IPS-20b (cell line): ENCODE results near the gene ZIC2.

Source experiments
- H3K27ac ChIP-seq: one replicate; pipeline ENCODE4 v1.5.1; 2013; ENCODE audit warnings: low read length
- H3K27me3 ChIP-seq: 2 replicates; pipeline ENCODE4 v1.6.1; 2013; ENCODE audit warnings: mild to moderate bottlenecking, low read length, inconsistent platforms; ENCODE audit not compliant: insufficient read depth
- H3K36me3 ChIP-seq: 2 replicates; pipeline ENCODE4 v1.6.1; 2013; ENCODE audit warnings: low read depth, mild to moderate bottlenecking, inconsistent platforms, low read length, moderate library complexity; ENCODE audit not compliant: insufficient read depth
- H3K4me1 ChIP-seq: 2 replicates; pipeline ENCODE4 v1.6.1; 2013; ENCODE audit warnings: mild to moderate bottlenecking, control low read depth, inconsistent platforms, low read length, moderate library complexity; ENCODE audit not compliant: insufficient read depth
- H3K4me3 ChIP-seq: 2 replicates; pipeline ENCODE4 v1.5.1; 2013; ENCODE audit warnings: mild to moderate bottlenecking, low read length, inconsistent platforms
- H3K9ac ChIP-seq: 2 replicates; pipeline ENCODE4 v1.6.1; 2013; ENCODE audit warnings: low read depth, mild to moderate bottlenecking, inconsistent platforms, low read length, moderate library complexity
- H3K9me3 ChIP-seq: 2 replicates; pipeline ENCODE4 v1.6.1; 2013; ENCODE audit warnings: mild to moderate bottlenecking, low read depth, low read length, inconsistent platforms; ENCODE audit not compliant: insufficient read depth

ZIC2 gene

DNA sequence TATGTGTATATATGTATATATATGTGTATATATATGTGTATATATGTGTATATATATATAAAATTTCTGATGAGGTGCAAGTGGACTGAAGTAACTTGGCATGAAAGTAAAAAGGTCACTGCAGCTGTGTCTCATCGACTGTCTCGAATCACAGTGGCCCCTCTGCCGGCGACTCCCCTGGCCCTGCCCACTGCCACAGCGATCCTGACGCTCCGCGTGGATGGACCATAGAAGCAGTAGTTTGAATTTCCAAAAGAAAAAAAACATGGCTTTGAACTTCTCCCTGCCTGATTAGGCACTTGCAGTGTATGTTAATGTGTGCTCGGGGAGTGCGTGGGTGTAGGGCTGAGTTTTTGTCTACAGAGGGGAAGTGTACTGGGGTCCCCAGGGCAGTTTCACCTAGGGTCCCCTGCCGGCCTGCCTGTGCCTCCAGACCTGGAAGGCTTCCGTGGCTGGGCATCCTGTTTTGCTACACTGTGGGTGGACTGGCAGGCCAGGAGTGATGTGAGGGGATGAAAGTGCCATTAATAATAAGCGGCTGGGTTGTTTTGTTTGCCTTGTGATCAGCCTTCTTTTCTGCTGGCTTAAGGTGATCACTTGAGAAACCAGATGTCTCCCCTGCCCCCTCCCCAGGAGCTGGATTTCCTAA, 20.8 kb upstream of the ZIC2 start:
- no peaks in the 10 kb centered on the region for H3K9me3 ChIP-seq
- no peak overlapping the region for H3K9ac ChIP-seq
- H3K4me3 ChIP-seq, result peak overlapping the region; percentile 24; the same call in 1 of the 2 replicates
- H3K4me1 ChIP-seq, result peaks cover 24% of the 10 kb centered on the region
- peaks cover 24% of the 10 kb centered on the region for H3K36me3 ChIP-seq
- no peak overlapping the region for H3K27ac ChIP-seq
- peaks cover 67% of the 10 kb centered on the region for H3K27me3 ChIP-seq

DNA sequence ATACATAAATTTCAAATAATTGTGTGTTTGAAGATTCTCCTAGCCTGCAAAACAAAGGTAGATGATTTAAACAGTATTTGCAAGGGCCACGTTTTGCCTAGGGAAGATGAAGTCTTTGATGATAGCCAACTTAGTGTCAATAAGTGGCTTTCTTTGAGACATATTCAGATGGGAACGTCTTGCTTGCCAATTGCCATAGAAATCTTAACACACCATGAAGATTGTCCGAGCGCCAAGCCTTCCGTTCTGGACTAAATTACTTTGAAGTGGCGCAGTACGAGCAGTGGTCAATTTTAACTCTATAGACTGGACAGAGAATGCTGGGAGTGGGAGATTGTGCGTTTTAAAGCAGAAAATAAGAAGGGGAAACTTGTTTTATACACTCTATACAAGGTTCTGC, 19.9 kb upstream of the ZIC2 start:
- Histone ChIP-seq H3K27ac (no peak overlapping the region), H3K4me1 (peaks cover 28% of the 10 kb centered on the region), H3K27me3 (peaks cover 59% of the 10 kb centered on the region), H3K36me3 (peaks cover 32% of the 10 kb centered on the region), H3K9ac (no peak overlapping the region), H3K4me3 (no peak overlapping the region), H3K9me3 (no peaks in the 10 kb centered on the region)

DNA sequence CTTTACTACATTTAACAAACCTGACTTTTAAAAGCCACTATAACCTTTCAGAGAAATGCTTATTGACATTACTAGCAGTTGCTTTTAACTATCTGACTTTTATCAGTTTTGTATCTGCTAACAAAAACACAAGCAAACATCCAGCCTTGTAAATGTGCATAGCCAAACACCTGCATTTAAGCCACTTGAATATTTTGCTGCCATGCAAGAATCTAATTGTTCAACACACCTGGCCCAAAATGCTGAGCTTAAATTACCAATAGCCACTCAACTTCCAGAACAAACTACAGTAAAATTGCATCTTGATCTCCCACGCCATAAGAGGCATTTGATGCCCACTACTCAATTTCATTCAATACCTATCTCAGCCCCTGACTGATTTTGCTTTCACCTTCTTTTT, 19.3 kb upstream of the ZIC2 start:
- Histone ChIP-seq H3K27me3 (peaks cover 56% of the 10 kb centered on the region), H3K4me1 (peaks cover 29% of the 10 kb centered on the region), H3K4me3 (no peak overlapping the region; the same call in 1 of the 2 replicates), H3K36me3 (peaks cover 38% of the 10 kb centered on the region), H3K9me3 (no peaks in the 10 kb centered on the region), H3K27ac (no peak overlapping the region), H3K9ac (no peak overlapping the region)

DNA sequence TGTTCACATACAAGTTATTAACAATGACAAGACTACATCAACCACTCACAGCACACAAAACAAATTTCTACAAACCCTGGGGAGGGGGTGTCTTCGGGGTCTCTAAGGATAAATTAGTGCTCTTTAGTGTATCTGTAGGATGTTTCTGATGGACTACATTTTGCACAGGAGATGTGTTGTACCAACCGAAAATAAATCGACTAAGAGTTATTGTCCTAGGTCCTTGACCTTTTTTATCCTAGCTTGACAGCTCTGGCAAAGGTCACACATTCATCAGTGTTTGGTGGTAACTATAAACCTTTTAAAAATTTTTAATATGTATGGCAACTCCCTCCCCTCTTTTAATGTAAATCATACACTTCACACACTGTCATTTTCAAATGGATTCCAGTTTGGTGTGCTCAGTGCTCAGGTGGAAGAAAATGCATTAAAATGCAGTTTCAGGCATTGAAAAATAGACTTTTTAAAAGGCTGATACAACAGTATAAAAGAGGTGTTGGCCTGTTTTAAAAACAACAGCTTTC, 17.7 kb upstream of the ZIC2 start:
- Histone ChIP-seq H3K9me3 (no peaks in the 10 kb centered on the region), H3K4me3 (no peak overlapping the region), H3K27ac (no peak overlapping the region), H3K36me3 (peaks cover 54% of the 10 kb centered on the region), H3K9ac (no peak overlapping the region), H3K4me1 (peaks cover 25% of the 10 kb centered on the region), H3K27me3 (peaks cover 47% of the 10 kb centered on the region)

DNA sequence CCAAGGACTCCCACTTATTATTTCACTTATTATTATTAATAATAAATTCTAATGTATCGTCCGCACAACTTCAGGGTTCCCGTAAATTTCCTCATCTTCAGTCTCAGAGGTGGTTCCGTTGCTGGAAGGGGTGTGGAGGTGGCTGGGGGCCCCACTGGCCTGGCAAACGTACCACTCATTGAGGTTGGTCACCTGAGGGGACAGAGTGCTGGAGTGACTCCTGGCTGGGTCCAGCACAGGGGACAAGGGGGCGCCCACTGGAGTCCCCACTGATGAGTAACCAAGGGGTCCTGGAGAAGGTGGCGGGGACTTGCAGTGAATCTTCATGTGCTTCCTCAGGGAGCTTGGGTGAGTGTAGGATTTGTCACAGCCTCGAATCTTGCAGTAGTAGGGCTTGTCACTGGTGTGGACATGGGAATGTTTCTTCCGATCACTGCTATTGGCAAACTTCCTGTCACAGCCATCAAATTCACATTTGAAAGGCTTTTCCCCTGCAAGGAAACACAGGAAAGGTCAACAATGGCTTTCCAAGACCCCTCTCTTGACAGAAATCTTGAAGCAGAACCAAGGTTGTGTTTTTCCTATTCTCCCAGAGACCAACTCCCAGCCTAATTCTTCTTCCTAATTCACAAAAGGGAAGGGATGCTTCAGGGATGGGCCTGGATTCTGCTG, 16.1 kb upstream of the ZIC2 start:
- no peaks in the 10 kb centered on the region for H3K9me3 ChIP-seq
- peaks cover 19% of the 10 kb centered on the region for H3K4me1 ChIP-seq
- peak overlapping the region; percentile 96; the same call in 1 of the 2 replicates for H3K9ac ChIP-seq
- peak overlapping the region; percentile 94; the same call in 1 of the 2 replicates for H3K4me3 ChIP-seq
- H3K27me3 ChIP-seq, result peaks cover 36% of the 10 kb centered on the region
- H3K27ac ChIP-seq, result no peak overlapping the region
- H3K36me3 ChIP-seq, result peaks cover 60% of the 10 kb centered on the region

DNA sequence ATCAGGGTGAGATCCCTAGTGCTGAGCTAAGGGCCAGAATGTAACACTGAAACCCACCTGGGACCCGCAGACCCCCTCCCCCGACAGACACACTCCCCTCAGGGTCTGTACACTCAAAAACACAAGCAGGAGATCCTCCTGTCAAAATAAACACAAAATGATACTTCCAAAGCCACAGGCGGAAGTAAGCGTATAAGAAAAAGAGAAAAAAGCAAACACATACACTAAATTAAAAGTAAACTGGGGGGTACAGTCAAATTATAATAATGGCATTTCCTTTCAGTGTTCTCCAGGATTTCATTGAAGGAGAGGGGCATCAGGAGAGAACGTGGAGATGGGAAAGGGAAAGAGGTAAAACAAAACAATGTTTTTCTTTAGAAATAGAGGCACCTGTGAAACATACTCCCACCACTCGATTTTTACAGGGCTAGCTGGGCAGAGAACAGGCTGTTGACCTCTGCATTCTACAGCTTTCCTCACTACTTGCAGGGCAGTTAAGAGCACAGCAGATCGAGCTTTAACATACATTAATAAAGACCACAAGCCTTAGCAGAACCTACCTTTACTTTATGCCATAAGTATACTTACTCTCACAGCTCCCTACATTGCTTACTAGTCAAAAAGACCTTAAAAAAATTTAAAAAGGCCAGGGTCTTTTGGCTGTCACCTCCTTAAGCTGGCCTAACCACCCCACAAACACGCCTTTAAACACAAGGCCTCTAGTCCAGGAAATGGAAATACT, 15.3 kb upstream of the ZIC2 start:
- Histone ChIP-seq H3K27me3 (peaks cover 28% of the 10 kb centered on the region), H3K4me1 (peaks cover 15% of the 10 kb centered on the region), H3K36me3 (peaks cover 60% of the 10 kb centered on the region), H3K4me3 (peak overlapping the region; percentile 94), H3K9me3 (no peaks in the 10 kb centered on the region), H3K9ac (peak overlapping the region; percentile 96; the same call in 1 of the 2 replicates), H3K27ac (no peak overlapping the region)

DNA sequence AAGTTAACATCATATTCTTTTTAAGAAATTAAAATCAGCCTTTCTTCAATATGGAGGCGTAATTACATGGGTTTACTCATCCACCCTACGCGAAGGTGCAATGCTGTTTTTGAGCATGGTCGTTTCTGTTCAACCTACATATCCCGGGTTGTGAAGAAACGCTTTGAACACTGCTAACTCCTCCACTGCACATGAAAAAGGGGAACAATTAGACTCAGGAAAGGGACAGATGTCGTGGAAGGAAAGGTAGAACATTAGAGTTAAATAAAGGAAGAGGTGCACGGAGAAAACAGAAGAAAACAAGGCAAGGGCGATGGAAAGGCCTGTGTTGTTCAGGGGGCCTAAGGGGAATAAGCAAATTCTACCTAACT, 14.1 kb upstream of the ZIC2 start:
- H3K4me1 ChIP-seq, result peaks cover 12% of the 10 kb centered on the region; the same call in 1 of the 2 replicates
- H3K27me3 ChIP-seq, result peaks cover 22% of the 10 kb centered on the region
- H3K36me3 ChIP-seq, result peaks cover 60% of the 10 kb centered on the region
- peak overlapping the region; percentile 96 for H3K9ac ChIP-seq
- H3K27ac ChIP-seq, result no peak overlapping the region
- peak overlapping the region; percentile 94 for H3K4me3 ChIP-seq
- no peaks in the 10 kb centered on the region for H3K9me3 ChIP-seq

DNA sequence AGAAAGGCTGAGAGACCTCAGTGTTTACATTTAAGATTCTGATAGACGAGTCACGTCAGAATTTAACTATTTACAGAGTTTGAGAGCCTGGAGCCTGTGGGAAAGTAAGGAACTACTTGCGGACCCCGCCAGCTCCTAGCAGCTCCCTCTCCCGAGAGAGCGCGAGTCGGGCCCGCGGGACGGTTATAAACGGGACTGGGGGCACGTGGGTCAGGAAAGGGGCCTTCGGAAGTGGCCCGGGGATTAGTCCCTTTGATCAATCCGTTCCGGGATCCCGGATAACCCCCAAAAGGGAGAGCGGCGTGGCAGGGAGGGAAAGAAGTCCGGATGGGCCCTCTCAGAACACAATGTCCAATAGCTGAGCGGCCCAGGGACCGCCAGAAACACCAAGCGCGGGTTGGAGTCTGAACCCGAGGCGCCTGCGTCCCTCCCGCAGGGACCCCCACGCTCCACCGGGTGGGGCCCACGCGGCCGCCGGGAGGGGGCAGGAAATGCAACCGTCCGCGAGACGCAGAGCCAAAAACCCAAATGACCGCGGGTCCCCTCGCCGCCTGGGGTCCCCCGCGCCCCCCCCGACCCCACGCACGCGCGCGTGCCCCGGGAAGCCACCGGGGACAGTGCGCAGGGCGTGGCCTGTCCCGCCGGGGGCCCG, 13.6 kb upstream of the ZIC2 start:
- H3K9ac ChIP-seq, result peak overlapping the region; percentile 96
- peaks cover 60% of the 10 kb centered on the region for H3K36me3 ChIP-seq
- H3K4me1 ChIP-seq, result peaks cover 15% of the 10 kb centered on the region; the same call in 1 of the 2 replicates
- no peaks in the 10 kb centered on the region for H3K9me3 ChIP-seq
- H3K27me3 ChIP-seq, result peaks cover 27% of the 10 kb centered on the region
- H3K27ac ChIP-seq, result no peak overlapping the region
- H3K4me3 ChIP-seq, result peak overlapping the region; percentile 94

DNA sequence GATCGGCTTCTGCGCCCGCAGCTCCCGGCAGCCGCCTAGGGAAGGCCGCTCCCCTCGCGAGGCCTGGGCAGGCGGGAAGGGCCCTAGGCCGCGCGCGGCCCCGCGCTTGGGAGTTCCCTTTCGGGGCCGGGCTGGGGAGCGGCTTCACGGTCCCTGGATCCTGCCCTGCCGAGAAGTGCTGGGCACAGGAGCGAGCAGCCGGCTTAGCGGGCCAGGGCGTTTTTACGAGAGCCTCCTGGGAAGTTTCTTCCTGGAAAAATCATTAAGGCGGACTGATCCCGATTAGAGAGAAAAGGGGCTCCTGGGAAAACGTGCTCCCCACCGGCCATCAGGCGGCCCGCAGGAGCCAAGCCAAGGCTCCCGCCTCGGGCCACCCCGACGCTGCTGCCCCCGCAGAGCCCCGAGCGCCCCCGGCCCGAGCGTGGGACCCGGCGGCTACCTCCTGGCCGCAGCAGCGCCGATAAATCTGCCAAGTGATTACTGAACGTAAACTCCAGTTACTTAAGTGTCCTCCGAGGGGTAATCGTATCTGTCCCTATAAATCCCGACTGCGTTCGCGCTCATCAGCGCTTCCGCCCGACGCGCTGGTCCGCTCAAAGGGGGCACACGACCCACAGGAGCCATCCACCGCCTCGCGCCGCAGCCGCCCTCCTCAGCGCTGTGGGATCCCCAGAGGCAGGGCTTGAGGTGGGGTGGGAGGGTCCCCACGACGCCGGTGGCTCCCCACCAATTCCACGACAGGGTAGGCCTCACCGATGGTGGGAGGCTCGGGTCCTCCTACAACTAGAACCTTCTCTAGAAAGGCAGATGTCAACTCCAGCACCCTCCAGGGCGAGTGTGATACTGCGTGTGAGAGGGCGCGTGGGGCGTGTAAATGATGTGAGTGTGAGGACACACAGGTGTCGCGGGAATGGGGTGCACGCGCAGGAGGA, 12.8 kb upstream of the ZIC2 start:
- Histone ChIP-seq H3K9me3 (no peaks in the 10 kb centered on the region), H3K9ac (peak overlapping the region; percentile 96), H3K4me1 (peaks cover 22% of the 10 kb centered on the region; the same call in 1 of the 2 replicates), H3K27me3 (peaks cover 35% of the 10 kb centered on the region), H3K27ac (peak overlapping the region; percentile 40), H3K4me3 (peak overlapping the region; percentile 94), H3K36me3 (peaks cover 56% of the 10 kb centered on the region)

DNA sequence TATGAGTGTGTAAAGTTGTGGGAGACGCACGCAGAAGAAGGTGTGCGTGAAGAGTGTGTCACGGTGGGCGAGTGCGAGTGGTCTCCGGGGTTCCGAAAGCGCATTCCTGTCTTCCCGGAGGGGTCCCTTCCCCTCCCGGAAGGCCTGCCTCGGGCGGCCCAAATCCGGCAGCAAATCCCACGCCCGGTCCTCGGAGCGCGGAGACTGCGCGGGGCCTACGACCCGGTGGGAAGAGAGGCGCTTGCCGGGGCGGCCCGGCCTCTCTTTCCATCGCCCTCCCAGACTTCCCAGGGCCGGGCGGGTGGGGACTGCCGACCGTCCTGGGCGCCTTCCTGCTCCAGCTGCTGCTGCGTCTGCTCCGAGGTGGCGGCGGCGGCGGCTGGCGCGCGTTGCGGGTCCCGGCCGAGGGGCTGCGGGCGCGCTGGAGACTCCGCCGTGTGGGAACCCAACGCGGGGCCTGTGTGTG, 12.1 kb upstream of the ZIC2 start:
- no peaks in the 10 kb centered on the region for H3K9me3 ChIP-seq
- H3K4me3 ChIP-seq, result peak overlapping the region; percentile 94
- peak overlapping the region; percentile 40 for H3K27ac ChIP-seq
- H3K27me3 ChIP-seq, result peaks cover 42% of the 10 kb centered on the region
- H3K4me1 ChIP-seq, result peaks cover 27% of the 10 kb centered on the region; the same call in 1 of the 2 replicates
- H3K36me3 ChIP-seq, result peaks cover 49% of the 10 kb centered on the region
- peak overlapping the region; percentile 96 for H3K9ac ChIP-seq
